CD14-positive monocyte (primary cell): Measurements from ENCODE around the gene GALNT18. TPM values are rescaled to one million over a fixed set of nuclear protein-coding genes. Genes with fewer than 3 reads are reported as not detected.

Experiments
- DNase-seq, 3 donors: peaks; one replicate each; pipeline ENCODE4 v3.0.0-alpha.2; 2011 to 2022
- H2AFZ ChIP-seq: 2 replicates; pipeline ENCODE4 v1.6.0; 2012; ENCODE audit warnings: mild to moderate bottlenecking, low read depth, low read length, inconsistent platforms; ENCODE audit not compliant: insufficient read depth, poor library complexity, severe bottlenecking
- H3K27ac ChIP-seq, 2 donors: 1 replicate in 1 of 2; 2 replicates in 1 of 2; pipeline ENCODE4 v1.5.1; 2012 to 2013; ENCODE audit warnings: low read length in 2 of 2, control low read depth in 1 of 2, inconsistent platforms in 1 of 2, low read depth in 1 of 2, mild to moderate bottlenecking in 1 of 2
- H3K27me3 ChIP-seq, 2 donors: one replicate each; pipeline versions ENCODE4 v1.6.0 to v1.6.1; 2011 to 2013; ENCODE audit warnings: low read length in 2 of 2; ENCODE audit not compliant: control insufficient read depth in 2 of 2, insufficient read depth in 2 of 2
- H3K36me3 ChIP-seq, 2 donors: replicated peaks in 1 of 2; 1 replicate in 1 of 2; 2 replicates in 1 of 2; pipeline versions ENCODE4 v1.5.1 to v1.6.1; 2012 to 2013; ENCODE audit warnings: low read length in 2 of 2, control low read depth in 1 of 2, inconsistent platforms in 1 of 2, mild to moderate bottlenecking in 1 of 2; ENCODE audit not compliant: insufficient read depth in 2 of 2, control insufficient read depth in 1 of 2
- H3K4me1 ChIP-seq, 2 donors: 1 replicate in 1 of 2; 2 replicates in 1 of 2; pipeline versions ENCODE4 v1.5.1 to v1.6.1; 2012 to 2013; ENCODE audit warnings: low read length in 2 of 2, control low read depth in 1 of 2, inconsistent platforms in 1 of 2, mild to moderate bottlenecking in 1 of 2, moderate library complexity in 1 of 2; ENCODE audit not compliant: insufficient read depth in 2 of 2, control insufficient read depth in 1 of 2
- H3K4me2 ChIP-seq: replicated peaks from 2 replicates; pipeline ENCODE3; 2012; ENCODE audit warnings: low read length, moderate library complexity, mild to moderate bottlenecking; ENCODE audit not compliant: poor library complexity, severe bottlenecking; ENCODE audit errors: extremely low read depth
- H3K4me3 ChIP-seq, 3 experiments: fragments of 200-600 bp in 1 of 3; sonication (generic) in 1 of 3; replicated peaks in 1 of 3; 1 replicate in 2 of 3; 2 replicates in 1 of 3; pipeline ENCODE4 v1.5.1; 2011 to 2013; ENCODE audit warnings: low read length in 3 of 3, mild to moderate bottlenecking in 3 of 3, control low read depth in 2 of 3, low read depth in 2 of 3, inconsistent platforms in 1 of 3, moderate library complexity in 1 of 3
- H3K79me2 ChIP-seq: 2 replicates; pipeline ENCODE4 v1.6.0; 2012; ENCODE audit warnings: mild to moderate bottlenecking, control low read depth, inconsistent platforms, low read length, moderate library complexity; ENCODE audit not compliant: insufficient read depth
- H3K9ac ChIP-seq: 2 replicates; pipeline ENCODE4 v1.6.0; 2017; ENCODE audit warnings: low read length, mild to moderate bottlenecking; ENCODE audit not compliant: insufficient read depth, poor library complexity, severe bottlenecking
- H3K9me3 ChIP-seq, 2 donors: replicated peaks in 1 of 2; 1 replicate in 1 of 2; 2 replicates in 1 of 2; pipeline versions ENCODE4 v1.5.1 to v1.6.1; 2012 to 2013; ENCODE audit warnings: low read length in 2 of 2, control low read depth in 1 of 2; ENCODE audit not compliant: control insufficient read depth in 1 of 2, insufficient read depth in 1 of 2
- H4K20me1 ChIP-seq: 2 replicates; pipeline ENCODE4 v1.6.0; 2012; ENCODE audit warnings: mild to moderate bottlenecking, low read length, control low read depth, moderate library complexity; ENCODE audit not compliant: insufficient read depth
- H3K27ac Mint-ChIP-seq, 7 donors: one replicate each; pipeline ENCODE4 v1.8.0; 2020; ENCODE audit warnings: mild to moderate bottlenecking in 7 of 7, mixed read lengths in 7 of 7, moderate library complexity in 6 of 7, inconsistent platforms in 2 of 7
- H3K27me3 Mint-ChIP-seq, 3 donors: one replicate each; pipeline ENCODE4 v1.8.0; 2021 to 2022; ENCODE audit warnings: low read depth in 3 of 3, mild to moderate bottlenecking in 3 of 3, mixed read lengths in 3 of 3, moderate library complexity in 3 of 3, inconsistent platforms in 1 of 3
- H3K36me3 Mint-ChIP-seq, 2 donors: one replicate each; pipeline ENCODE4 v1.8.0; 2020; ENCODE audit warnings: mixed read lengths in 2 of 2, inconsistent platforms in 1 of 2, mild to moderate bottlenecking in 1 of 2
- H3K4me1 Mint-ChIP-seq: one replicate; pipeline ENCODE4 v1.8.0; 2020; ENCODE audit warnings: mild to moderate bottlenecking, mixed read lengths
- H3K4me3 Mint-ChIP-seq, 2 donors: one replicate each; pipeline ENCODE4 v1.8.0; 2020; ENCODE audit warnings: mild to moderate bottlenecking in 2 of 2, mixed read lengths in 2 of 2, moderate library complexity in 1 of 2
- H3K9me3 Mint-ChIP-seq, 7 donors: one replicate each; pipeline ENCODE4 v1.8.0; 2020 to 2022; ENCODE audit warnings: mixed read lengths in 7 of 7, mild to moderate bottlenecking in 6 of 7, moderate library complexity in 6 of 7, inconsistent platforms in 2 of 7
- CTCF ChIP-seq: fragments of 200-600 bp; IDR thresholded peaks from one replicate; pipeline ENCODE4 v1.8.0; 2022; ENCODE audit warnings: antibody characterized with exemption, mild to moderate bottlenecking
- WGBS: methylation state at CpG from one replicate; pipeline ENCODE4 v1.1.5; 2013; ENCODE audit warnings: missing lambda C conversion rate; ENCODE audit not compliant: insufficient coverage; 5-methylcytosine and 5-hydroxymethylcytosine counted together
- intact Hi-C, 2 donors: fragments of 100-400 bp; cut with micrococcal nuclease; formaldehyde crosslinking; loops; one replicate each; pipeline versions ENCODE4 v1.15.0 to v1.15.1; 2023
- polyA plus RNA-seq, 3 donors: library from polyadenylated mRNA; depleted of rRNA in 1 of 3; unstranded in 2 of 3; stranded (reverse) in 1 of 3; fragments of 300-500 nt in 2 of 3; fragments of >200 nt in 1 of 3; fragmentation: Illumina TruSeq in 2 of 3; gene quantifications; 1 replicate in 2 of 3; 2 replicates in 1 of 3; pipeline ENCODE4 v1.2.3, GENCODE V29; 2012 to 2021

GALNT18 gene
- polyA plus RNA-seq, 3 donors, result not detected

- Histone ChIP-seq H3K4me2 (no peak overlapping the region), H3K9ac (no peak overlapping the region), H2AFZ (no peak overlapping the region), H3K27ac (no peak overlapping the region), H3K79me2 (no peaks in the 10 kb centered on the region), H3K4me3 (no peak overlapping the region), H3K27me3 (no peaks in the 10 kb centered on the region), H3K9me3 (no peaks in the 10 kb centered on the region), H3K4me1 (no peaks in the 10 kb centered on the region), H3K36me3 (no peaks in the 10 kb centered on the region), H4K20me1 (no peaks in the 10 kb centered on the region)
- Mint-ChIP-seq H3K4me3 (no peak overlapping the region), H3K9me3 (peaks cover 0 to 5% (median 2%) of the 10 kb centered on the region in 7 donors), H3K27me3 (peaks cover 3 to 19% (median 10%) of the 10 kb centered on the region in 3 donors), H3K36me3 (no peaks in the 10 kb centered on the region), H3K4me1 (no peaks in the 10 kb centered on the region), H3K27ac (no peak overlapping the region)
- intact Hi-C loops, result no loop called here
- 37% methylated on average over 4 of the region's 6 CpGs for WGBS
- peak in 1 of 3 donors; percentile 12 for DNase-seq
- TF ChIP-seq CTCF, result no peak
Measured at GRCh38 chr11:11446967-11447366, 174.8 kb downstream of the GALNT18 start.

- 70% methylated on average over 1 of the region's 2 CpGs for WGBS
- Histone ChIP-seq H3K4me1 (no peaks in the 10 kb centered on the region), H3K79me2 (no peaks in the 10 kb centered on the region), H3K9ac (no peak overlapping the region), H2AFZ (no peak overlapping the region), H3K4me3 (no peak overlapping the region), H3K4me2 (no peak overlapping the region), H3K27me3 (no peaks in the 10 kb centered on the region), H3K36me3 (no peaks in the 10 kb centered on the region), H3K27ac (no peak overlapping the region), H4K20me1 (no peaks in the 10 kb centered on the region), H3K9me3 (no peaks in the 10 kb centered on the region)
- Mint-ChIP-seq H3K4me3 (no peak overlapping the region), H3K4me1 (no peaks in the 10 kb centered on the region), H3K27me3 (peaks cover 3 to 19% (median 10%) of the 10 kb centered on the region in 3 donors), H3K36me3 (no peaks in the 10 kb centered on the region), H3K27ac (no peak overlapping the region), H3K9me3 (peaks cover 0 to 5% (median 2%) of the 10 kb centered on the region in 7 donors)
- no peak for DNase-seq
- intact Hi-C loops, result no loop called here
- no peak for TF ChIP-seq CTCF
Measured at GRCh38 chr11:11446564-11446963, 175.2 kb downstream of the GALNT18 start.
